ENCODE results near the gene PPID. TPM values are rescaled to one million over a fixed set of nuclear protein-coding genes. Genes with fewer than 3 reads are reported as not detected.

PPID gene
- total and polyA plus RNA-seq, 2 of the 4 experiments (the other 2 are of a cell fraction): 11.8 to 21.1 TPM

DNA sequence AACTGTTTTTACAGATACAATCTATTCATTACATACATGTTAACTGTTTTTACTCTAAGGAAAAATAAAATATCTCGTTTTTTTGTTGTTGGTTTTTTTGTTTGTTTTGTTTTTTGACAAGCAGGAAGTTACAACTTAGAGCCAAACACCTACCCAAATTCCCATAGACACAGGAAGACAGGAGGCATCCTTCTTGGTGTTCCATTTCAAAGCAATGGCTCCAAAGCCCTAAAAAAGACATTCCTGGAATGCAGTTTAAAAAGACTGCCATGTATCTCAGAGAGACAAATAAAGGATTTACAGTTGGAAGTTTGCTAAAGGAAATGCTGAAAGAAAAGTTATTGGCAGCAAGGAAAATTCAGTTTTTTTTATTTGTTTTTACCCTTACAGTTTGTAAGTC, 34.4 kb downstream of the PPID start:
- no peak overlapping the region for H4K8ac ChIP-seq (ENCODE audit: low read depth in 2 of 2, low read length in 2 of 2)
- no peaks in the 10 kb centered on the region for H3K27me3 ChIP-seq (ENCODE audit: control insufficient read depth, insufficient read depth, low read length)
- BruUV-seq (replicated peaks): no TSS peak
- H3K4me3 ChIP-seq (ENCODE audit: insufficient read depth, low read depth, low read length): no peak overlapping the region
- H3K23ac ChIP-seq (ENCODE audit: low read depth, low read length): no peak overlapping the region
- H3K27ac ChIP-seq (ENCODE audit: insufficient read depth, low read length): no peak overlapping the region
- in situ Hi-C loops (cut with MboI; ENCODE audit: low sequenced_read_pairs) (no loop called here), intact Hi-C loops (cut with micrococcal nuclease) (no loop called here), dilution Hi-C loops (cut with HindIII; ENCODE audit: low sequenced_read_pairs, unreplicated experiment) (no loop called here)
- H3K56ac ChIP-seq (ENCODE audit: extremely low read depth, insufficient read depth, low read length): no peak overlapping the region
- H3K4ac ChIP-seq (ENCODE audit: low read depth, low read length): no peak overlapping the region
- H2AK9ac ChIP-seq (replicated peaks; ENCODE audit: low read depth, low read length, poor library complexity): no peak overlapping the region
- ChIA-PET POLR2A (ENCODE audit: unreplicated experiment) (no interaction called here), CTCF (no interaction called here)
- H4K20me1 ChIP-seq (ENCODE audit: insufficient read depth, low read length): no peaks in the 10 kb centered on the region
- no peak overlapping the region for H3K4me2 ChIP-seq (ENCODE audit: low read depth, low read length)
- H2BK20ac ChIP-seq (ENCODE audit: low read depth, low read length): no peak overlapping the region
- no peak overlapping the region for H2BK5ac ChIP-seq (ENCODE audit: low read depth, low read length, poor library complexity, severe bottlenecking)
- DNase-seq: no peak
- H3K18ac ChIP-seq (ENCODE audit: low read depth, low read length): no peak overlapping the region
- H2BK120ac ChIP-seq (ENCODE audit: low read depth, low read length): no peak overlapping the region
- ATAC-seq (ENCODE audit: low read depth): no peak
- no peaks in the 10 kb centered on the region for H3K9me3 ChIP-seq (ENCODE audit: control insufficient read depth, insufficient read depth, low read length)
- H3K79me1 ChIP-seq (ENCODE audit: low read depth in 1 of 2, low read length in 2 of 2): no peaks in the 10 kb centered on the region
- H4K5ac ChIP-seq (ENCODE audit: low read depth, low read length): no peak overlapping the region
- no CpG with 5 or more reads among the region's 1 CpG for WGBS, 2 experiments (ENCODE audit: extremely low coverage in 2 of 2, insufficient read length in 1 of 2)
- no peak overlapping the region for H3K14ac ChIP-seq (replicated peaks; ENCODE audit: low read depth, low read length)
- TF ChIP-seq MAZ (IDR thresholded peaks at IDR 0.05; ENCODE audit: borderline replicate concordance, low read depth, low read length) (no peak), FOS (IDR thresholded peaks at IDR 0.05; ENCODE audit: low read depth, low read length) (no peak), SMC3 (IDR thresholded peaks at IDR 0.05; ENCODE audit: low read depth, low read length) (no peak), NFE2L2 (IDR thresholded peaks at IDR 0.05; ENCODE audit: low read depth, low read length) (no peak), CHD1 (IDR thresholded peaks at IDR 0.05; ENCODE audit: low read depth, low read length) (no peak), RFX5 (IDR thresholded peaks at IDR 0.05; ENCODE audit: low read depth, low read length) (no peak), POLR2A (IDR thresholded peaks at IDR 0.05; ENCODE audit: low read depth, low read length) (no peak), CEBPB (IDR thresholded peaks at IDR 0.05; ENCODE audit: low read depth, low read length) (no peak), MXI1 (IDR thresholded peaks at IDR 0.05; ENCODE audit: borderline replicate concordance, low read depth, low read length) (no peak), RCOR1 (IDR thresholded peaks at IDR 0.05; ENCODE audit: insufficient replicate concordance, low read length) (no peak)
- TF ChIP-seq, protein P1, sequence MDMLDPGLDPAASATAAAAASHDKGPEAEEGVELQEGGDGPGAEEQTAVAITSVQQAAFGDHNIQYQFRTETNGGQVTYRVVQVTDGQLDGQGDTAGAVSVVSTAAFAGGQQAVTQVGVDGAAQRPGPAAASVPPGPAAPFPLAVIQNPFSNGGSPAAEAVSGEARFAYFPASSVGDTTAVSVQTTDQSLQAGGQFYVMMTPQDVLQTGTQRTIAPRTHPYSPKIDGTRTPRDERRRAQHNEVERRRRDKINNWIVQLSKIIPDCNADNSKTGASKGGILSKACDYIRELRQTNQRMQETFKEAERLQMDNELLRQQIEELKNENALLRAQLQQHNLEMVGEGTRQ (IDR thresholded peaks at IDR 0.05; ENCODE audit: low read depth, low read length): no peak
- TF ChIP-seq, protein P2, sequence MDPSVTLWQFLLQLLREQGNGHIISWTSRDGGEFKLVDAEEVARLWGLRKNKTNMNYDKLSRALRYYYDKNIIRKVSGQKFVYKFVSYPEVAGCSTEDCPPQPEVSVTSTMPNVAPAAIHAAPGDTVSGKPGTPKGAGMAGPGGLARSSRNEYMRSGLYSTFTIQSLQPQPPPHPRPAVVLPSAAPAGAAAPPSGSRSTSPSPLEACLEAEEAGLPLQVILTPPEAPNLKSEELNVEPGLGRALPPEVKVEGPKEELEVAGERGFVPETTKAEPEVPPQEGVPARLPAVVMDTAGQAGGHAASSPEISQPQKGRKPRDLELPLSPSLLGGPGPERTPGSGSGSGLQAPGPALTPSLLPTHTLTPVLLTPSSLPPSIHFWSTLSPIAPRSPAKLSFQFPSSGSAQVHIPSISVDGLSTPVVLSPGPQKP (IDR thresholded peaks at IDR 0.05; ENCODE audit: borderline replicate concordance, low read depth, low read length): no peak
- 0 out of 2 replicates have a peak, but pooled peaks cover 1% of the 10 kb centered on the region for H3K36me3 ChIP-seq (ENCODE audit: control insufficient read depth, insufficient read depth, low read length)
- no peak overlapping the region for H2AK5ac ChIP-seq (ENCODE audit: low read depth, low read length)
- no peaks in the 10 kb centered on the region; the same call in 1 of the 2 replicates for H3K9me1 ChIP-seq (ENCODE audit: insufficient read depth, low read length)
- no peak overlapping the region for H2BK15ac ChIP-seq (ENCODE audit: low read depth, low read length)
- H2AFZ ChIP-seq (replicated peaks; ENCODE audit: low read length, poor library complexity): no peak overlapping the region
- no peaks in the 10 kb centered on the region for H3K4me1 ChIP-seq (ENCODE audit: control insufficient read depth, insufficient read depth, low read length)
- H4K91ac ChIP-seq (ENCODE audit: insufficient read depth, low read depth, low read length): no peak overlapping the region
- H3K9ac ChIP-seq (ENCODE audit: low read depth, low read length): no peak overlapping the region

All from IMR-90 (cell line).